Stimulated activated CD8-positive, alpha-beta memory T cell treated with anti-CD3 and anti-CD28 coated beads, Interleukin-15, amount 100 ng/mL, for 48 hours (primary cell): ENCODE data around the gene ACTR5.
"Not testable (repeated sequence)": the region's sequence is repeated elsewhere in the genome, so short reads cannot be mapped to it uniquely, and the experiment has no call there.

Experiments used
- DNase-seq, 2 donors: peaks; one replicate each; pipeline ENCODE4 v3.0.0-alpha.2; 2020; ENCODE audit warnings: low read depth in 2 of 2

The ACTR5 gene

GRCh38 chr20:38804682-38805501 lies 56.6 kb downstream of the ACTR5 start:
- DNase-seq = peak; percentile 71 to 74

GRCh38 chr20:38805502-38805957 lies 57.3 kb downstream of the ACTR5 start, which contains the start of gene PPP1R16B:
Gene PPP1R16B (plus strand): TSS chr20:38805697. CDS start chr20:38835926, 30,229 bp downstream.
- DNase-seq = peak; percentile 83 to 84

GRCh38 chr20:38805958-38806854 lies 57.9 kb downstream of the ACTR5 start:
- peak in 1 of 2 donors; percentile 23 for DNase-seq

GRCh38 chr20:38806855-38807655 lies 58.8 kb downstream of the ACTR5 start:
- DNase-seq = peak in 1 of 2 donors; percentile 34

GRCh38 chr20:38809942-38810341 lies 61.7 kb downstream of the ACTR5 start:
- DNase-seq = no peak

GRCh38 chr20:38810926-38811630 lies 62.8 kb downstream of the ACTR5 start:
- DNase-seq = no peak

GRCh38 chr20:38811769-38812168 lies 63.5 kb downstream of the ACTR5 start:
- no peak for DNase-seq

GRCh38 chr20:38812182-38812581 lies 63.9 kb downstream of the ACTR5 start:
- no peak for DNase-seq

- DNase-seq = no peak
These were observed 64.7 kb downstream of the ACTR5 start for GRCh38 chr20:38812709-38813573.

GRCh38 chr20:38813574-38813962 lies 65.3 kb downstream of the ACTR5 start:
- not testable (repeated sequence) for DNase-seq

- no peak for DNase-seq
These were observed 67.2 kb downstream of the ACTR5 start for GRCh38 chr20:38815446-38815845.

GRCh38 chr20:38818113-38819065 lies 70.1 kb downstream of the ACTR5 start:
- DNase-seq = no peak
